ENCODE data around the gene MACROH2A1. TPM values are rescaled to one million over a fixed set of nuclear protein-coding genes. Genes with fewer than 3 reads are reported as not detected.

Gene MACROH2A1
- total RNA-seq, 1 experiment from 2014 or later = 301 TPM

DNA sequence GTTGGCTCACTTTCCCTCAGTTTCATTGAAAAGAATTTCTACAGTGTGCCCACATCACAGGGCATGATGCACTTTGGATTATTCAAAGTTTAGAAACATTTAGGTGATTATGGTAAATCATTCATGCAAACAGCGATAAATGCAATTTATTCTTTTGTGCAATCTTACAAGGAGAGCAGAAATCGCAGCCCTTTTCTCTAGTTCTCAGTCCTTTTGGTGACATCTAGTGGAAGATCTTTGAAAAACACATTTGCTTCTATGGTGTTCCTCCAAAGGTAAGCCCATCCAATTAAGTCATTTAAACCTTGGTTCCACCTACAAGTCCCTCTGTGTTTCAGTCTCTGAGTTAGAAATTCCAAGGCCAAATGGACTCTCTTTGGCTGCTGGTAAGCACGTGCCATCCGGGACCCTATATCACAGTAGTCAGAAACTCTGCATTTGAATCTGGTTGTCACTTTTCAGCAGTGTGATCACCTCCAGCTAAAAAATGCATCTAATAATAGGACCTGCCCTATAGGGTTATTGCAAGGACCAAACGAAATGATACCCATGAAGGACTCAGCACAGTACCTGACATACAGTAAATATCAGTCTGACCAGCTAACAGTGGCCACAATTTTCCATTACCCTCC lies 66.4 kb downstream of the MACROH2A1 start:
- DNase-seq (ENCODE audit: low read depth) = peak; percentile 54

DNA sequence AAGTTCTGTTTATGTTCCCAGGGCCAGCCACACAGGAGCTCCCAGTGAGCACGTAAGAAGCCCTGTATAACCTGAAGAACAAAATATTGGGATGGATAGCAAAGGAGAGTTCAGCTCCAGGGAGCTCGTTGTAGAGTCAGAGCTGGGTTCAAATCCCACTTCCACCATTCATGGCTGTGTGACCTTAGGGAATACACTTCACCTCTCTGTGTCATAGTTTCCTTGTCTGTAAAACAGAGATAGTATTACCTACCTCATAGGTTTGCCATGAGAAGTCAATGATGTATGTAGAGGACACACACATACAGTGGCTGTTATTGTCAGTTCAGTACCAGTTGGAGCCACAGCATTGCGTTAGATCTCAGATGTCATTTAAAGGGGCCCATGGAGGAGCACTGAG lies 67.4 kb downstream of the MACROH2A1 start:
- DNase-seq (ENCODE audit: low read depth) = no peak

DNA sequence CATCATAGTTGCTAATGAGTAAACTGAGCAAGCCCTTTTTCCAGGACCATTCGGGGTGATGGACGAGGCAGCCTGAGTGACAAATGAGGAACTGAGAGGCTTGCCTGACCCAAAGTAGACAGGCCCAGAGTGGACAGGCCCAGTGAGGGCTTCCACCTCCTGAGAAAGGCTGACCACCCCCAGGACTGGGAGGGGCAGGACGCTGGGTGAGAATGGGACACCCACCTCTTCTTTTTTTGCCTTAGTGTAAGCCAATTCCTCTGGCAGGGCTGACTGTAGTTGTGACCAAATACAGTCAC lies 68.3 kb downstream of the MACROH2A1 start:
- DNase-seq (ENCODE audit: low read depth) = no peak

DNA sequence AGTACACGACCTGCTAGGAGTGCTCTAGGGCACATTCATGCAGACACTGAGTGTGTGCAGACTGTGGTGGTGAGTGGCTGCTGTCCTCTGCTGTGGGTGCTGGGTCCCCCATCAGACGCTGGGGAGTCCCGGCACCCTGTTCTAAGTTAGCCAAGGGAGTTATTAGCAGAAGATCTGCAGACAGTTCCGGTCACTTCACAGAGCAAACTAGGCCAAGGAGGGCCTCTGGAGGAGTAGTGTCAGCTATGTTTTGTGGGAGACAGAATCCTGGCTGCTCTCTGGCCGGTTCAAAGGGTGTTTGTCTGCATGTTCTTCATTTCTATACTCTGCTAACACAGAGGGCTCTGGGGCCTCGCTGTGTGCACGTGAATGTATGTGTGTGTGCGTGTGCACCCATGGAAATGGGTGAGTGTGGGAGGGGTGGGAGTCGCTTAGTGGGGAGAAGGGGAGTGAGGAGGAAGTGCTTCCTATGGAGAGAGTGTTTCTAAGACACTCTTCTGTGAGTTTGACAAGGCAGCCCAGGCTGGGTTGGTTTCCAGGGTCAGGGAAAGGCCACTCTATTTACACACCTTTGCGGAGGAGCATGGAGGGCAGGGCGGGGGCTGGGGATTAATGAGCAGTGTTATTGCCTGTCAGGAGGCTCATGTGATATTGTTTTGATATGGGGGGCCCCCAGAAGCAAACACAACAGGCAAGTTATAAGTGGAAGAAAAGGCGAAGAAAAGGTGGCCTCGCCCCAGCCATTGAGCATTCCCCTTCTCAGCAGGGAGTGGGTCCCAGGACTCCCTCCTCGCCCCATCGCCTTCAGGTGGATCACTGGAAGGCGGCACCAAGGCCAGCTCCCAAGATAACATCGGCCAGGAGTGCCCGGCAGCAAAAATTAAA lies 68.9 kb downstream of the MACROH2A1 start:
- DNase-seq (ENCODE audit: low read depth) = no peak

DNA sequence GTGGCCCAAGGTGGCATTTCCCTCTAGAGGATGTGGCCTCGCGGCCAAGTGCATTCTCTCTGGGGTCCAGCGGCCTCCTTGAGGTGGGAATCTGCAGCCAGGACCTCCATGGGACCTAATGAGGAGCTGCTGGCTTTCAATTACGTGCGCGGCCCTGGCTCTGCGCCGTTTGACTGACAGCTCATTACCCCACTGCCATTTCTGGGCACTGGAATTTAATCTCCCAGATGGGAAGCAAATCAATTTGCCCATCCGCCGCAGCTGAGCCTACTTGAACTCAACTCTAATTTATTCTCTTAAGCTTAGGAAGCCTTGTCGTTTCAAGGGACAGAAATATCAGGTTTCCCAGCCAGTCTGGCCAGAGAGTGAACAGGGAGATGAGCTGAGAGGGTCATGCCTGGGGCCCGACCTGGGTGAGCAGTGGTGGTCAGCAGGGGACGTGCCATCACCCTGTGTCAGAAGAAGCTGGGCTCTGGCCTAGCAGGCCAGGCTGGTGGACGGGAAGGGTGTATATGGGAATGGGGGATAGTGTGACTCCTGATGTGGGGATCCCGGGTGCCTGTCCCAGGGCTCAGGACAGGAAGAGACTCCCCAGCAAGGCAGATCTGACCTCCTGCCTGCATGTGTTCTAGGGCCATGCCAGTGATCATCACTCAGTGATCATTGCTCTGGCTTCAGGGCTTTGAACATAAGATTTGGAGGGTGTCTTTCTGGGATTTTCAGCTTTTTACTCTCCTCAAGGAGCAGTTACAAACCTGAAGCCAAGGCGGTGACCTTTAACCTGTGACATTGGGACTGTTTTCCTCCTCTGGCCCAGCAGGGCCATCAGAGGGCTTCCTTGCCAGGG lies 69.7 kb downstream of the MACROH2A1 start:
- DNase-seq (ENCODE audit: low read depth) = no peak

DNA sequence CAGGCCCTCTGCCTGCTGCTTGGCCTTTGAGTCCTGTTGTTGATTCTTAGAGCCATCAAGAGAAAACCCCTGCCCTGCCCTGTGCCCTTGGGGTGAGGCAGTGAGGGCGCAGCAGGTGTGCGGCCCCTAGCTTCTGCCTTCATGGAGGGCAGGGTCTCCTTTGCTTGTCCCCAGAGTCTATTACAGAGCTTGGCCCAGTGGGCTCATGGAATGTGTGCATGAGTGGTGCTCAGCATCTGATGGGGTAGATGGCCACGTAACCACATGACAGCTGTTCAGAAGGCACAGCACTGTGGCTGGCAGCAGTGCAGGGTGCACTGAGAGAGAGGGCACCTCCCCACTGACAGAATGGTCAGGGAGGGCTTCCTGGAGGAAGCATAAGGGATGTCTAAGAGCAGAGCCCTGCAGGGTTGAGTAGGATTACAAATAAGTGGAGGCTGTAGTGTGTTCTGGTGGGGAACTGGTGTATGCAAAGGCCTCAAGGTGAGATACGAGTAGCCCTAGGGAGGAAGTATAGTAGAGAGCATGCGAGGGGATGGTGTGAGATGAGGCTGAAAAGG lies 70.8 kb downstream of the MACROH2A1 start:
- no peak for DNase-seq (ENCODE audit: low read depth)

DNA sequence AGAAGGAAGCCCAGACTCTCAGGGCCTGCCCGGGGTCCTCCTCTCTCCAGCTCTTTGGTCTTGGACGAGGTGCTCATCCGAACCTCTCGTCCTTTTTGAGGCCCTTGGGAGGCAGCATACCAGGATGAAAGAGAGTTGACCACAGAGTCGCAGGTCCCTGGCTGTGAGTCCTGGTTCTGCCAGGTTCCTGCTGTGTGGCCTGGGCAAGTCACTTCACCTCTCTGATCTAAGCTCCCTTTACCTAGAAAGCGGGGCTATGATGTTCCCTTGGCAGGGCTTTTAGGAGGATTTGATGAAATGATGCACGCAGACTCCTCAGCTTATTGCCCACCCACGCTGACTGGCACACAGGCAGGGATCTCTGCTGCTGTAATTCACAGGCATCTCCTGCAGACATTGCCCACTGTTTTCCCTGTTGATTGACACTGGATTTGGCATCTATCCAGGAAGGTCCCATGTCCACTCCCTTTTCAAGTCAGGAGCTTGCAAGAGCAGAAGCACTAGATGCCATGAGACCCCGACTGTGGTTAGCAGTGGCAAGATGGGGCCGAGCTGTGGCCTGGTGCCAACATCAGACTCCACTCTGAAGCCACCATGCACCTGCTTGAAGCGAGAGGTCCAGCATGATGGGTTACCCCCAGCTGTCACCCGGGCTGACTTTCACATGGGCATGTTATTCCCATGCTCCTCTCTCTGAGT lies 71.5 kb downstream of the MACROH2A1 start:
- no peak for DNase-seq (ENCODE audit: low read depth)

DNA sequence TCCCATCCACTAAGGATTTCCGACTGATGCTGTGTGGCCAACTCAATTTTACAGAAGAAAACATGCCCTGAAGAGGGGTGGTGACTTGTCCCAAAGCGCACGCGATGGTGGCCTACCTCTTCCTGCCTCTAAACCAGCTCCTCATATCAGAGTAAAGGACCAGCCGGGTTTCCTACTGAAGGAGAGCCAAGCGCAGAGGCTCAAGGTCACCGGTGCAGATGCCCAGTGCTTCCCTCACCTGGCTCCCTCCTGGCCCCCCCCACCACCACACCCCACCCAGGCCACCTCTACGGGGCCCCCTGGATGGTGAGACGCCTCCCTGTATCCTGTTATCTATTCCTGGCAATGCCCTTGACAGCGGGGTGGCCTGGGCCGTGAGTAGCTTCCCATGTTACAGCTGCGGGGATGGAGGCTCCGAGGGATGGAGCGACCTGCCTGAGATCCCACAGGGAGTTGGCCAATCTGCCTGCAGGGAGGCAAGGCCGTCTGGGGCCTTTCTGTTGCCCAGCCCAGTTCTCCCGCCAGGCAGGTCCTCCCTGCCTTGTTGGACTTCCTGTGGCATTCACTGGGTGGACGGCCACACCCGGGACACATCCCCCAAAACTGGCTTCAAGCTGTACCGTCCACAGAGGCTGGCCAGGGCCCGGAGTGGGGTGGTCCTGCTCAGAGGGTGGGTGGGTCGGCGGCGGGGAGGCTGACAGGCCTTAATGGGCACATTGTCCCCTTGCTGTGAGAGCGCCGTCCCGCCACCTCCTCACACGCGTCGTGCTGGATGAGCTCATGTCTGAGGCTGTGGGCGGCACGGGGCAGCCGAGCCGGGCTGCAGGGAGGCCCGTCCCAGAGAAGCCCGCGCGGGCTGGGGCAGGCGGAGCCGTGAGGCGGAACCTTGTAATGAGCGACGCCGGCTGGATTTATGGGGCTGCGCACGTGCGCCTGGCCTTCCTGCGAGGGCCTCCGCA lies 72.5 kb downstream of the MACROH2A1 start:
- DNase-seq (ENCODE audit: low read depth) = no peak

DNA sequence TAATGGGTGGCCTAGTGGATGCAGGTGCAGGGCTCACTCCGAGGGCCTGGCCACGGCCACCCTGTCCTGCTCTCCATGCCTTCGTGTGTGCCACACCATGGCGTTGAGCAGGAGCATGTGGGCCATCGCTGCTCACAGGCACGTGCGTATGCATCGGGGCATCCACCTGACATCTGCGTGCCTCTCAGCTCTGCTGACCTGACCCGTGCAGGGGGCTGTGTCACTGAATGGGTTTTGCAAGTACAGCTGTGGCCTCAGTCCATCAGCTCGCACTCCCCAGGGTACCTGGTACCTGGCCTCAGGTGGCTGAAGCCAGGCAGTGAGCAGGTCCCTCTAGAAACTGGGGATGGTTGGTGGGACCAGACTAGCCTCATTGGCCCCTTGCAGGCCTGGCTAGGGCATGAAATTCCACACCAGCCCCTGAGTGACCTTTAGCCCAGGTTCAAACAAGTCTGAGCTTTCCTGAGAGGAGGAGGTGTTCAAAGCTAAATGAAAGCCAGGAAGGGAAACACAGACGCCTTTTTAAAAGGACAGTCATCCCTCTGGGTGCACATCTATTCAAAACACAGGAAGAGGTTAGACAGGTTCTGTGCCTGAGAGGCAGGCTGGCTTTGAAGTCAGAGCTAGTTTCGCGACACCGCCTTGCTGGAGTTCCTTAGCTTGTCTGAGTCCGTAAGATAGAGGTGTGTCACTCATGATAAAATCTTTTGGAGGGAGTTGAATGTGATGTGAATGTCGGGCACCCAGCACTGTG lies 74.0 kb downstream of the MACROH2A1 start:
- DNase-seq (ENCODE audit: low read depth) = no peak

DNA sequence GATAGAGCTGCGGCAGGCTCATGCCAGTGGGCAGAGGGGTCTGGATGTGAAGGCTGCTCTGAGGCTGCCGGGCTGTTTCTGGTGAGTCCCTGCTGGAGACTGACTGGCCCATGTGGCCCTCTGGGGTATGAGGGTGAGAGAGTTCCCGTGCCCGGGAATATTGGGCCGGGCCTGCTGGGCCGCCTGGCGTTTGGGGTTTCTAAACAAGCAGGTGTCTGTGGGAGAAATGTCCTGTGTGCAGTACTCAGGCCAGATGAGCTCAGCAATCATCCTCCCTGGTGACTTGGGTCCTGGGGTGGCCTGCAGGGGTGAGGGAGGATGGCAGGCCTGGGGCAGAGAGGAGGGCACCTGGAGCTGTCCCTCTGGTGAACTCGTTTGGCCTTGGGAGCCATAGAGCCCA lies 74.9 kb downstream of the MACROH2A1 start:
- no peak for DNase-seq (ENCODE audit: low read depth)

DNA sequence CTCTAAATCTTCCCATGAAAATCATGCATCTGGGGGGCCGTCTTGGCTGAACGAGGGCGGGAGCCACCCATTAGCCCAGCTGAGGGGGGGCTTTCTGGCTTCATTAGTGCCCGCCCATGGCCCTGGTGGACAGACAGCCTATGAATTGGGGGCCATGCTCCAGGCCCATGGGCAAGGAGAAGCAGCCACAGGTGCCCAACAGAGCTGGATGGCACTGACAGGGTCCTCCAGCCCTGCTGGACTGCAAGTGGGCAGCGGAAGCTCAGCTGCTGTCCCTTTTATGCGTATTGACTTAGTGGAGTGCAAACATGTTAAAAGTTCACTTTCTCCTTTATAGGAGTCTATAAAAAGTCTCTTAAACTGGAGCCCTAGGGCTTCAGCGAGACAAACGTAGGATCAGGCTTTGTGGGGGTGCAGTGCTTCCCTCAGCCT lies 75.3 kb downstream of the MACROH2A1 start:
- DNase-seq (ENCODE audit: low read depth) = no peak

DNA sequence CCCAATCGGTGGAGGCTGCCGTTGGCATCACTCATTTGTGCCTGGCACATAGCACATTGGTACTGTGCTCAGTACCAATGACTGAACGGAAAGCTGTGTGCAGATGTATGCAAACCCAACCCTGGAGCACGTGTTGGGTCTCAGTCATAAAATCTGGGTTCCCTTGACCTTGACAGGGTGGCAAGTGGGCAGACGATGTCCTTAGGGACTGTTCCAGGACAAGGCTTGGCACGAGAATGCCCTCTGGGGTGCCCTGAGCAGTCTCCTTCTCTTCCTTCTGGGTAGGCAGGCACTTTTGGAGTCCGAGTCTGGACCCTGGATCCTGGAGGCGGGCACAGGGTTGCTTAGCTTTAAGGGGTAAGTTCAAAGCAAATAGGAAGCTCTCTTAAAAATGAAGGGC lies 75.8 kb downstream of the MACROH2A1 start:
- DNase-seq (ENCODE audit: low read depth) = no peak

DNA sequence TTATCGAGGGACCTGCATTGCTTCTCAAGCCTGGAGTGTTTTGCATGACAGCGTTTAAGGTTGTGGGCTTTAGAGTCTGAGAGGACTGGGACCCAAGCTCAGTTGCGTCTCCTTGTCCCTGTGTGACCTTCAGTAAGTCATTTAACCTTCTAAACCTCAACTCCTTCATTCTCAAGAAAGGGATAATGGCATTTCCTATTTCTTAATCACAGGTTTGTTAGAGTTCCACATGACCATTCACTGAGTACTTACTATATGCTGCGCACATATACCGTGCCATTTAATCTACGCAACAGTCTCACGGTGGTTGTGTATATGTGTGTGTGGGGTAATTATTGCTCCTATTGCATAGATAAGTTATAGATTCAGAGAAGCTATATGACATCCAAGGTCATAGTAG lies 76.3 kb downstream of the MACROH2A1 start:
- DNase-seq (ENCODE audit: low read depth) = no peak

DNA sequence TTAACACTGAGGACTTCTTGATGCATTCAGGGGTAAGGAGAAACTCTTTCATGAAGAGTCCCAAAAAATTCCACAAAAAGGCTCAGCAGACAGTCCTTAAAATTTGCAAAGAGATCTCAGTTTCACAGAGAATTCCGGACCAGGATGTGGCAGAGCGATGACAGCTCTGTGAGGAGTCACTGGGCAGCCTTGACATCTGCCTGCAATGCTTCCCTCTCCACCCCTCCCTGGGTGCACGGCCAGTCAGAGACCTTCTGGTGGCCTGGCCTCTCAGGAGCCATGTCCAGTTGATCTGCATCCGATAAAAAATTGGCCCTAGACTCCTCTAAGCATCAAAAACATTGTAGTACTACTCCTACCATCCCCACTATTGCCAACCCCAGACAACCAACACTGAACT lies 76.8 kb downstream of the MACROH2A1 start:
- no peak for DNase-seq (ENCODE audit: low read depth)

DNA sequence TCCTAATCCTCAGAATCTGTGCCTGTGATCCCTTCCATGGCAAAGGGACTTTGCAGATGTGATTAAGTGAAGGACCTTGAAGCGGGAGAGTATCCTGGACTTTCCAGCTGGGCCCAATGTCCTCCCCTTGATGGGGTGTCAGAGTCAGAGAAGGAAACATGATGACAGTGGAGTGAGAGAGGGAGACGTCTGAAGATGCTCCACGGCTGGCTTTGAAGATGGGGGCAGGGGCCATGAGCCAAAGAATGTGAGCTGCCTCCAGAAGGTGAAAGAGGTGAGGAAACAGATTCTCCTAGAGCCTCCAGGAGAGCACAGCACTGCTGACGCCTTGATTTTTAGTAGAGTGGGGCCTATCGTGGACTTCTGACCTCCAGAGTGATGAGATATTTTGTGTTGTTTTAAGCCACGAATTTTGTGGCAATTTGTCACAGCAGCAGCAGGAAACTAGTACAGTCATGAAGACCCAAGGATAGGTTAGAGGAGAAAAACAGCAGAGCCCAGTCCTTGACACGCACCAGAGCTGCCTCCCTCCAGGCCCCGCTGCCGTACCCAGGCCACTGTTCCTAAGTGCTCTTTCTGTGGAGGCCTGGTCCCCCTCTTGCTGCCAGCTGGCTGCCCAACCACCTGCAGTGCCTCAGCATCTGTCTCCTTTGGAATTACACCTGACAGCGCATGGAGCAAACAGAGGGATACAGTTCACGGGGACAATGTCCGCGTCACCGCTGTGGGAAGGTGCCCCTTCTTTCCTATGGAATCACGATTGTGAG lies 78.1 kb downstream of the MACROH2A1 start:
- no peak for DNase-seq (ENCODE audit: low read depth)

DNA sequence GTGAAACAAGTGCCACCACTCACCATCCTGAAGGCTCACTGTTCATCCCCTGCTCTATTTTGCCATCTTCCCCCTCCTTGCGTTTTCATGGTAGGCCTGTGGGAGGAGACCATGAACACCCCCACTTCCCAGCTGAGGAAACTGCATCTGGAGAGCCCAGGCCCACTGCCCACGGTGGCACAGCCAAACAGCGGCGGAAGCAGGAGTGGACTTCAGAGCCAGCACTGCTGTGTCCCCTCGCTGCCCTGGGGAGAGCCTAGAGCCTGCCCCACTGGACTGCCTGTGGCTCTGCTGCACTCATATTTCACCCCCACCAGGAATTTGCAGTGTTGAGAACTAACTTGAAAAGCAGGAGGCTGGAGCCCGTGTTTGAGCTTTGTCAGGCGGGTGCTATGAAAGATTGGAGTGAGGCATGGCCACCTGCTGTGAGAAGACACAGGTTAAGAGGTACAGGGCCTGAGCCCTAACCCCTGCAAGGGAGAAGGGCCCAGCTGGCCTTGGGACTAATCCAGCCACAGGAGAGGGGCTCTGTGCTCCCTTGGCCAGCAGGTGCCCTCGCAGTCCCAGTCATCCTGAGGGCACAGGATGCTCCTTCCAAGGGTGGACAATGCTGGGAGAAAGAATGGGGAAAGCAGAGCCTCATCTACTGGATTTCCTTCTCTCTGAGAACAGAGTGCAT lies 79.0 kb downstream of the MACROH2A1 start:
- no peak for DNase-seq (ENCODE audit: low read depth)

DNA sequence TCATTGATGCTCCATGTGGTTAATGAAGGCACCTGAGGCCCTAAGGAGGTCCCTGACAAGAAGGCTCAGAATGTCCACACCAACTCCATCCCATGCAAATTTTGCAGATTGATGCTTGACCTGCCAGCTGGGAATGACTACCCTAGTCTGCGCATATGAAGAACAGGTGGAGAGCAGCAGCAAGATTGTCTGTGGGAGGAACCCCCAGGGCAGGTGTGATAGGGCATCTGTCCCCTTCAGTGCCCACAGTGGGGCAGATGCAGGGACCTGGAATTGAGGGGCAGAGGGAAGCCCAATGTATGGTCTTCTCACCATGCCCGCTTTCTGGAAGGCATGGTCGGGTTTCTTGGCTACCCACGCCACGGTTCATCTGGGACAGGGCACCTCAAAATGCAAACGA lies 79.6 kb downstream of the MACROH2A1 start:
- DNase-seq (ENCODE audit: low read depth) = no peak

DNA sequence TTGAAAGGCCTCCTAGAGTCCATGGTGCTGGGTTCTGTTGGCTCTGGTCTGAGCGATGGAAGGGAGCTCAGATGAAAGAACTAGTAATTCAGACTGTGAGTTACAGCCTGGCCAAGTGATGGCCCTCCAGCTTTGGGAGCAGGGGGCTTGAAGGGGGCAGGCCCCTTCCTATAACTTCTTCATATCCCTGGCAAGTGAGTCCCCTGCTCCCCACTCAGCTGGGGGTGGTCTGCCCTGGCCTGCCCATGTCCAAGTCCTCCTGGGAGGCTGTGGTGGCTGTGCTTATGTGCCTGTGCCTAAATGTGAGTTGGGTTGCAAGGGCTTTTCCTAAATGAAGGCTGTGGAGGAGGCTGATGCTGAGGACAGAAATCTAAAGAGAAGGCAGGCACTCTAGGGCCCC lies 80.1 kb downstream of the MACROH2A1 start:
- DNase-seq (ENCODE audit: low read depth) = no peak

All from Daoy (cell line).